Measurements from ENCODE around the gene PSMB5. TPM values are rescaled to one million over a fixed set of nuclear protein-coding genes. Genes with fewer than 3 reads are reported as not detected.
A peak's percentile ranks its signal among the peaks of the same experiment; 100 is the strongest.

The PSMB5 gene
- total and polyA plus RNA-seq, 2 of the 13 experiments (the other 11 are each of a cell fraction or from before 2014, with no cell fraction given) = 705 to 871 TPM

GRCh38 chr14:23009483-23009938, 25.2 kb downstream of the PSMB5 start (continued):
- no peak for TF ChIP-seq SRSF1 (optimal IDR thresholded peaks at IDR 0.05; ENCODE audit: low read depth, low read length)
- no peak for TF ChIP-seq MAFK (conservative IDR thresholded peaks at IDR 0.05 in 1 of 2, IDR thresholded peaks at IDR 0.05 in 1 of 2; ENCODE audit: low read length in 2 of 2)
- no peak for TF ChIP-seq ZNF512B (CRISPR knock-in tag; IDR thresholded peaks at IDR 0.05; ENCODE audit: borderline replicate concordance)
- TF ChIP-seq ZNF430 (CRISPR knock-in tag; IDR thresholded peaks at IDR 0.05) = no peak
- no peak for TF ChIP-seq AHR (CRISPR knock-in tag; IDR thresholded peaks at IDR 0.05)
- TF ChIP-seq ZSCAN29 (CRISPR knock-in tag; conservative IDR thresholded peaks at IDR 0.05) = no peak
- TF ChIP-seq AKAP8 (CRISPR knock-in tag; IDR thresholded peaks at IDR 0.05) = no peak
- TF ChIP-seq ZNF317 (CRISPR knock-in tag; IDR thresholded peaks at IDR 0.05) = peak; percentile 7; the same call in 1 of the 2 replicates
- TF ChIP-seq SMAD9 (CRISPR knock-in tag; IDR thresholded peaks at IDR 0.05) = 0 out of 2 replicates have a peak, but pooled peaks have one; percentile 79
- TF ChIP-seq ZNF597 (CRISPR knock-in tag; IDR thresholded peaks at IDR 0.05) = no peak
- TF ChIP-seq TEF (CRISPR knock-in tag; IDR thresholded peaks at IDR 0.05) = 0 out of 2 replicates have a peak, but pooled peaks have one; percentile 1
- 0 out of 2 replicates have a peak, but pooled peaks have one; percentile 9 for TF ChIP-seq ATF2 (CRISPR knock-in tag; IDR thresholded peaks at IDR 0.05)
- no peak for TF ChIP-seq RFX5 (IDR thresholded peaks at IDR 0.05; ENCODE audit: low read depth, low read length)
- no peak for TF ChIP-seq MAF1 (CRISPR knock-in tag; IDR thresholded peaks at IDR 0.05; ENCODE audit: borderline replicate concordance)
- TF ChIP-seq PHB2 (IDR thresholded peaks at IDR 0.05; ENCODE audit: partially characterized antibody) = no peak
- 0 out of 2 replicates have a peak, but pooled peaks have one; percentile 19 for TF ChIP-seq RORA (CRISPR knock-in tag; IDR thresholded peaks at IDR 0.05)
- TF ChIP-seq DNMT3B (CRISPR knock-in tag; conservative IDR thresholded peaks at IDR 0.05) = peak; percentile 81; the same call in 1 of the 2 replicates
